ENCODE results near the gene ABLIM1.

GRCh38 chr10:114520453-114520852 lies 137.6 kb downstream of the ABLIM1 start:
- TF ChIP-seq POLR2A (IDR thresholded peaks at IDR 0.05; ENCODE audit: low read length), result no peak
- no peak for TF ChIP-seq GATA1 (IDR thresholded peaks at IDR 0.05; ENCODE audit: low read depth, low read length)

Measured in erythroblast (primary cell).